ENCODE data around the gene SDR42E2. TPM values are rescaled to one million over a fixed set of nuclear protein-coding genes. Genes with fewer than 3 reads are reported as not detected.

Gene SDR42E2
- polyA plus RNA-seq, 1 of the 3 experiments (the other 2 are of a cell fraction), result not detected

DNA sequence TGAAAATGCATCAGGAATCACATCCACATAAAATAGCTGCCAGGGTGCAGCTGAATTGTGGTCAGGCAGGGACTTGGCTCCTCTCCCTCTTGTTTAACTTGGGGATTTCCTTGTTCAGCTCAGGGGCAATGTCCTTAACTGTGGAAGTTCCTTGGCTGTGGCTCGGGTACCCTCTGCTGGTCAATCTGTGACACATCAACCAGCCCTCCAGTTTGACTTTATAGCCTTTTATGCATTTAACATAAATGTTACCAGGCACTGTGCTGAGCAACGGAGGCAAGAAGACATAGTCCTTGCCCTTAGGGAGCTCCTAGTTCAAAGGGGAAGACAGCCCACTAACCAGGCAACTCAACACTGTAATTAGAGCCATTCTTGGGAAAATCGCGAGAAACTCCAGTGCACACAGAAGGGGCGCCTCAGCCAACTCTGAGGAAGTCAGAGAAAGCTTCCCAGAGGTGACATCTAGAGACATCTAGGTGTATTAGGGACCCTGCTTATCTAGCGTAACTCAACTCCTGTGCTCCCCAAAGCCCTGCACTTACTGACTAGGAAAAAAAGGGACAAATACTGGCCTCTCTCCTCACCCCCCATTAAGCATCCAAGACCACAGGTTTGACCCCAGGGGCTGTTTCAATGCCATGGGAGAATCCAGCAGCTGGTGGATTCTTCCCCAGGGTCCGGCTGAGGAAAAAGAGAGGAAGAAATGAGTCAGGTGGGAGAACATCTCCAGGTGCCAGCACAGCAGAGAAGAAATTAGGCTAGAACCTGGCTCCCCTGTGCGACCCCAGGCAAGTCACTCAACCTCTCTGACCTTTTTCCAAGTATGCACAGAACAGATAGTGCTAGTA lies 26.5 kb downstream of the SDR42E2 start:
- H3K9me2 ChIP-seq, result no peaks in the 10 kb centered on the region
- H2AFZ ChIP-seq (ENCODE audit: low read depth), result no peak overlapping the region
- no peaks in the 10 kb centered on the region for H3K79me2 ChIP-seq (ENCODE audit: insufficient read depth)
- no peaks in the 10 kb centered on the region for H4K20me1 ChIP-seq (ENCODE audit: insufficient read depth)
- ChIA-PET CTCF (interaction anchor here (0.5 to 5.2 kb wide), 61 partner anchors 8 to 532 kb away, joined by 3 to 74 read pairs (median 4); partner anchors contain the start of genes MOSMO, PDZD9, POLR3E and UQCRC2), POLR2A (interaction anchor here (0.7 to 1.3 kb wide), 4 partner anchors 181 to 238 kb away, joined by 3 read pairs; partner anchors contain the start of genes MOSMO and UQCRC2)
- 44% methylated on average over 8 of the region's 8 CpGs for WGBS (ENCODE audit: low lambda C conversion rate)
- no peaks in the 10 kb centered on the region for H3K9me3 ChIP-seq
- peak overlapping the region in 1 of 2 experiments; percentile 72; a peak in 2 of 4 replicates for H3K27ac ChIP-seq (ENCODE audit: low read depth in 2 of 2, low read length in 1 of 2)
- no peak overlapping the region for H3K4me2 ChIP-seq
- H3K9ac ChIP-seq, result no peak overlapping the region
- H3K36me3 ChIP-seq (replicated peaks in 1 of 2; ENCODE audit: control insufficient read depth in 1 of 2, insufficient read depth in 2 of 2, low read length in 1 of 2), result no peaks in the 10 kb centered on the region
- peak; percentile 73 for DNase-seq
- peaks cover 6% of the 10 kb centered on the region for H3F3A ChIP-seq (replicated peaks; ENCODE audit: insufficient read depth)
- peaks cover 3 to 22% of the 10 kb centered on the region in 2 experiments; a peak in 2 of 4 replicates for H3K4me1 ChIP-seq (ENCODE audit: control insufficient read depth in 1 of 2, insufficient read depth in 2 of 2, low read depth in 1 of 2, low read length in 1 of 2)
- no peak overlapping the region; a peak in 1 of 4 replicates for H3K4me3 ChIP-seq (ENCODE audit: low read depth in 2 of 2, low read length in 1 of 2)
- H3K27me3 ChIP-seq (ENCODE audit: insufficient read depth), result no peaks in the 10 kb centered on the region
- TF ChIP-seq SMC3 (IDR thresholded peaks at IDR 0.05; ENCODE audit: low read depth, low read length), result peak; percentile 85
- TF ChIP-seq MEF2A (IDR thresholded peaks at IDR 0.05; ENCODE audit: borderline replicate concordance, low read depth), result no peak
- no peak for TF ChIP-seq RCOR1 (IDR thresholded peaks at IDR 0.05; ENCODE audit: low read length)
- TF ChIP-seq RAD21 (IDR thresholded peaks at IDR 0.05; ENCODE audit: low read length), result peak; percentile 97
- no peak for TF ChIP-seq TEAD4 (IDR thresholded peaks at IDR 0.05; ENCODE audit: borderline replicate concordance, insufficient read depth)
- TF ChIP-seq, protein P1, sequence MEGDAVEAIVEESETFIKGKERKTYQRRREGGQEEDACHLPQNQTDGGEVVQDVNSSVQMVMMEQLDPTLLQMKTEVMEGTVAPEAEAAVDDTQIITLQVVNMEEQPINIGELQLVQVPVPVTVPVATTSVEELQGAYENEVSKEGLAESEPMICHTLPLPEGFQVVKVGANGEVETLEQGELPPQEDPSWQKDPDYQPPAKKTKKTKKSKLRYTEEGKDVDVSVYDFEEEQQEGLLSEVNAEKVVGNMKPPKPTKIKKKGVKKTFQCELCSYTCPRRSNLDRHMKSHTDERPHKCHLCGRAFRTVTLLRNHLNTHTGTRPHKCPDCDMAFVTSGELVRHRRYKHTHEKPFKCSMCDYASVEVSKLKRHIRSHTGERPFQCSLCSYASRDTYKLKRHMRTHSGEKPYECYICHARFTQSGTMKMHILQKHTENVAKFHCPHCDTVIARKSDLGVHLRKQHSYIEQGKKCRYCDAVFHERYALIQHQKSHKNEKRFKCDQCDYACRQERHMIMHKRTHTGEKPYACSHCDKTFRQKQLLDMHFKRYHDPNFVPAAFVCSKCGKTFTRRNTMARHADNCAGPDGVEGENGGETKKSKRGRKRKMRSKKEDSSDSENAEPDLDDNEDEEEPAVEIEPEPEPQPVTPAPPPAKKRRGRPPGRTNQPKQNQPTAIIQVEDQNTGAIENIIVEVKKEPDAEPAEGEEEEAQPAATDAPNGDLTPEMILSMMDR (IDR thresholded peaks at IDR 0.05), result peak; percentile 87
- TF ChIP-seq RXRA (IDR thresholded peaks at IDR 0.05; ENCODE audit: borderline replicate concordance, low read depth), result no peak
- TF ChIP-seq, protein P2, sequence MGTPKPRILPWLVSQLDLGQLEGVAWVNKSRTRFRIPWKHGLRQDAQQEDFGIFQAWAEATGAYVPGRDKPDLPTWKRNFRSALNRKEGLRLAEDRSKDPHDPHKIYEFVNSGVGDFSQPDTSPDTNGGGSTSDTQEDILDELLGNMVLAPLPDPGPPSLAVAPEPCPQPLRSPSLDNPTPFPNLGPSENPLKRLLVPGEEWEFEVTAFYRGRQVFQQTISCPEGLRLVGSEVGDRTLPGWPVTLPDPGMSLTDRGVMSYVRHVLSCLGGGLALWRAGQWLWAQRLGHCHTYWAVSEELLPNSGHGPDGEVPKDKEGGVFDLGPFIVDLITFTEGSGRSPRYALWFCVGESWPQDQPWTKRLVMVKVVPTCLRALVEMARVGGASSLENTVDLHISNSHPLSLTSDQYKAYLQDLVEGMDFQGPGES (IDR thresholded peaks at IDR 0.05; ENCODE audit: low read depth, low read length), result no peak
- TF ChIP-seq FOSL2 (IDR thresholded peaks at IDR 0.05; ENCODE audit: borderline replicate concordance, low read depth), result no peak
- no peak for TF ChIP-seq TCF12 (IDR thresholded peaks at IDR 0.05)
- TF ChIP-seq MXI1 (IDR thresholded peaks at IDR 0.05; ENCODE audit: low read depth, low read length), result peak; percentile 36; the same call in 1 of the 2 replicates
- no peak for TF ChIP-seq MAX (IDR thresholded peaks at IDR 0.05; ENCODE audit: low read depth)
- 0 out of 2 replicates have a peak, but pooled peaks have one; percentile 31 for TF ChIP-seq RFX5 (IDR thresholded peaks at IDR 0.05; ENCODE audit: low read length)
- no peak for TF ChIP-seq NFIC (IDR thresholded peaks at IDR 0.05; ENCODE audit: borderline replicate concordance)
- TF ChIP-seq YY1 (IDR thresholded peaks at IDR 0.05; ENCODE audit: low read depth), result no peak
- no peak for TF ChIP-seq USF1 (IDR thresholded peaks at IDR 0.05; ENCODE audit: borderline replicate concordance, low read depth)
- TF ChIP-seq GABPA (IDR thresholded peaks at IDR 0.05; ENCODE audit: low read depth), result no peak
- TF ChIP-seq EP300 (IDR thresholded peaks at IDR 0.05; ENCODE audit: borderline replicate concordance in 1 of 2, low read depth in 1 of 2, low read length in 1 of 2), result 0 out of 4 replicates have a peak, but pooled peaks of 1 of the 2 experiments have one; percentile 9
- TF ChIP-seq POLR2AphosphoS5 (IDR thresholded peaks at IDR 0.05; ENCODE audit: low read depth, low read length), result no peak
- TF ChIP-seq, protein P3, sequence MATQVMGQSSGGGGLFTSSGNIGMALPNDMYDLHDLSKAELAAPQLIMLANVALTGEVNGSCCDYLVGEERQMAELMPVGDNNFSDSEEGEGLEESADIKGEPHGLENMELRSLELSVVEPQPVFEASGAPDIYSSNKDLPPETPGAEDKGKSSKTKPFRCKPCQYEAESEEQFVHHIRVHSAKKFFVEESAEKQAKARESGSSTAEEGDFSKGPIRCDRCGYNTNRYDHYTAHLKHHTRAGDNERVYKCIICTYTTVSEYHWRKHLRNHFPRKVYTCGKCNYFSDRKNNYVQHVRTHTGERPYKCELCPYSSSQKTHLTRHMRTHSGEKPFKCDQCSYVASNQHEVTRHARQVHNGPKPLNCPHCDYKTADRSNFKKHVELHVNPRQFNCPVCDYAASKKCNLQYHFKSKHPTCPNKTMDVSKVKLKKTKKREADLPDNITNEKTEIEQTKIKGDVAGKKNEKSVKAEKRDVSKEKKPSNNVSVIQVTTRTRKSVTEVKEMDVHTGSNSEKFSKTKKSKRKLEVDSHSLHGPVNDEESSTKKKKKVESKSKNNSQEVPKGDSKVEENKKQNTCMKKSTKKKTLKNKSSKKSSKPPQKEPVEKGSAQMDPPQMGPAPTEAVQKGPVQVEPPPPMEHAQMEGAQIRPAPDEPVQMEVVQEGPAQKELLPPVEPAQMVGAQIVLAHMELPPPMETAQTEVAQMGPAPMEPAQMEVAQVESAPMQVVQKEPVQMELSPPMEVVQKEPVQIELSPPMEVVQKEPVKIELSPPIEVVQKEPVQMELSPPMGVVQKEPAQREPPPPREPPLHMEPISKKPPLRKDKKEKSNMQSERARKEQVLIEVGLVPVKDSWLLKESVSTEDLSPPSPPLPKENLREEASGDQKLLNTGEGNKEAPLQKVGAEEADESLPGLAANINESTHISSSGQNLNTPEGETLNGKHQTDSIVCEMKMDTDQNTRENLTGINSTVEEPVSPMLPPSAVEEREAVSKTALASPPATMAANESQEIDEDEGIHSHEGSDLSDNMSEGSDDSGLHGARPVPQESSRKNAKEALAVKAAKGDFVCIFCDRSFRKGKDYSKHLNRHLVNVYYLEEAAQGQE (IDR thresholded peaks at IDR 0.05; ENCODE audit: low read depth, low read length), result no peak
- no peak for TF ChIP-seq ELF1 (IDR thresholded peaks at IDR 0.05)
- TF ChIP-seq CHD2 (IDR thresholded peaks at IDR 0.05; ENCODE audit: low read length, partially characterized antibody), result no peak
- TF ChIP-seq GATA2 (CRISPR knock-in tag; IDR thresholded peaks at IDR 0.05), result no peak
- TF ChIP-seq NRF1 (IDR thresholded peaks at IDR 0.05; ENCODE audit: low read depth, low read length), result no peak
- no peak for TF ChIP-seq FOXJ3 (CRISPR knock-in tag; IDR thresholded peaks at IDR 0.05)
- TF ChIP-seq SIN3A (IDR thresholded peaks at IDR 0.05; ENCODE audit: borderline replicate concordance, low read depth, low read length), result no peak; the same call in 1 of the 2 replicates

All from SK-N-SH (cell line).